Hepatocyte (in vitro differentiated cells): ENCODE measurements around the gene KCTD13.

Source experiments
- EZH2phosphoT487 ChIP-seq: fragments of 200-600 bp; sonication (generic); IDR thresholded peaks from one replicate; pipeline ENCODE4 v1.6.1; 2018; ENCODE audit warnings: antibody characterized with exemption, mild to moderate bottlenecking, low read depth, moderate library complexity; ENCODE audit not compliant: unreplicated experiment, severe bottlenecking
- TF ChIP-seq, protein P1 (sequence below): fragments of 200-600 bp; sonication (generic); IDR thresholded peaks from 2 replicates; pipeline ENCODE4 v1.5.1; 2016; ENCODE audit warnings: antibody characterized with exemption, mild to moderate bottlenecking; ENCODE audit not compliant: poor library complexity

DNA sequence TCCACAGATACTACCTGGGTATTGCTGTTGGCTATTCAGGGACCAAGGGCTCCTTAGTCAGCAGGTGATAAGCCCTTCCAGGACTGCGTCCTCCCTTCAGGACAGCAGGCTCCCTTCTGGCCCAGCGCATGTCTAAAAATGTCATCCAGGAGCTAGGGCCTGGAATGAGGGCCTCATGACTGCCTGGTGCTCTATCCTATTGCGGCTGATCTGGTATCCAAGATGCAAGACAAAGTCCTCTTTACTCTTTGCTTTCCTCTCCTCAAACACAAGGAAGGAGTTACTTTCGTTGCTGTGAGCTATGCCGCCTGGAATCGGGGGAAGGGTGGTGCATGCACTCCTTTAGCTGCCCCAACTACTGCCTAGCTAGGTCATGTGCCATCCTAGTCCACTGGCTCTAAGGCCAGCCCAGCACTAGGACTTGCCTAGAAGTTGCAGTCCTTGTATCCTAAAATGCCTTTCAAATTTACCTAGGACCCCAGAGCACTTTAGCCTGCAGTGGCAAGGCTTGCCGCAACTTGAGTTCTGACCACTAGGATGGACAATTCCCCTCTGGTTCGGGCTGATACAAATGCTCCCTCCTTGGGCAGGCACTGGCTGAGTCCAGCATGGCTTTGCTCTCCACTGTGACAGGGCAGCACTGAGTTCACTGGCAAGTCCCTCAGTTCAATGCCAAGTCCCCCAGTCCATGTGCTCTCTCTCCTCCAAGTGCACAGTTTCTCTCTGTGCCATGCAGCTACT, 25.8 kb upstream of the KCTD13 start:
- TF ChIP-seq, protein P1, sequence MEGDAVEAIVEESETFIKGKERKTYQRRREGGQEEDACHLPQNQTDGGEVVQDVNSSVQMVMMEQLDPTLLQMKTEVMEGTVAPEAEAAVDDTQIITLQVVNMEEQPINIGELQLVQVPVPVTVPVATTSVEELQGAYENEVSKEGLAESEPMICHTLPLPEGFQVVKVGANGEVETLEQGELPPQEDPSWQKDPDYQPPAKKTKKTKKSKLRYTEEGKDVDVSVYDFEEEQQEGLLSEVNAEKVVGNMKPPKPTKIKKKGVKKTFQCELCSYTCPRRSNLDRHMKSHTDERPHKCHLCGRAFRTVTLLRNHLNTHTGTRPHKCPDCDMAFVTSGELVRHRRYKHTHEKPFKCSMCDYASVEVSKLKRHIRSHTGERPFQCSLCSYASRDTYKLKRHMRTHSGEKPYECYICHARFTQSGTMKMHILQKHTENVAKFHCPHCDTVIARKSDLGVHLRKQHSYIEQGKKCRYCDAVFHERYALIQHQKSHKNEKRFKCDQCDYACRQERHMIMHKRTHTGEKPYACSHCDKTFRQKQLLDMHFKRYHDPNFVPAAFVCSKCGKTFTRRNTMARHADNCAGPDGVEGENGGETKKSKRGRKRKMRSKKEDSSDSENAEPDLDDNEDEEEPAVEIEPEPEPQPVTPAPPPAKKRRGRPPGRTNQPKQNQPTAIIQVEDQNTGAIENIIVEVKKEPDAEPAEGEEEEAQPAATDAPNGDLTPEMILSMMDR, result no peak
- no peak for TF ChIP-seq EZH2phosphoT487
